Vagina (tissue), 2 donors: Measurements from ENCODE around the gene CORIN.

ENCODE experiments used
- POLR2A ChIP-seq, 2 donors: fragments of 450-650 bp; IDR thresholded peaks; one replicate each; pipeline ENCODE4 v1.6.1; 2017; ENCODE audit warnings: antibody characterized with exemption in 2 of 2, mild to moderate bottlenecking in 2 of 2, moderate library complexity in 2 of 2
- POLR2AphosphoS5 ChIP-seq, 2 donors: sonication (generic); formaldehyde crosslinking; IDR thresholded peaks; one replicate each; pipeline ENCODE4 v1.9.0; 2017; ENCODE audit warnings: antibody characterized with exemption in 2 of 2, mild to moderate bottlenecking in 2 of 2, low read depth in 1 of 2; ENCODE audit not compliant: insufficient read depth in 1 of 2
- TF ChIP-seq, protein P1 (sequence below), 3 experiments: fragments of 450-650 bp in 2 of 3; fragments of 200-600 bp in 1 of 3; sonication (generic) in 1 of 3; IDR thresholded peaks; one replicate each; pipeline ENCODE4 v1.5.1; 2017 to 2019; ENCODE audit warnings: antibody characterized with exemption in 3 of 3, mild to moderate bottlenecking in 2 of 3, moderate library complexity in 2 of 3

DNA sequence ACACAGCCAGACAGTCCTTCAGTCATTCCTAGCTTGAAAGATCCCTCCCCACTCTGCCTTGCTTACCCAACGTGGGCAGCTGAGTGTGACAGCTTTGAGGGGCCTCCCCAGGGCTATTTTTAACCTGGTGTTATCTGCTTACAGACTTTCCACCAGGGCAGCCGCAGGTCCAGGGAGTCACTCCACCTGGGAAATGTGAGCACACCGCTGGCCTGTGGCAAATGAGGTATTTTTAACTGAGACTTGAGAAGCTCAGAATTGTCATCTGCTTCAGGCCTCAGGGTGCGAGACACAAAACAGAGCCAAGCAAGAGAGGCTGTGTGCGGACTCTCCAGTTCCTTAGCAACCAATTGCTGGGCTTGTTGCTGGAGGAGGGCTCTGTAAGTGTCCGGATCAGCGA is 13.0 kb downstream of the CORIN start:
- no peak for TF ChIP-seq POLR2A (IDR thresholded peaks at IDR 0.05)
- TF ChIP-seq, protein P1, sequence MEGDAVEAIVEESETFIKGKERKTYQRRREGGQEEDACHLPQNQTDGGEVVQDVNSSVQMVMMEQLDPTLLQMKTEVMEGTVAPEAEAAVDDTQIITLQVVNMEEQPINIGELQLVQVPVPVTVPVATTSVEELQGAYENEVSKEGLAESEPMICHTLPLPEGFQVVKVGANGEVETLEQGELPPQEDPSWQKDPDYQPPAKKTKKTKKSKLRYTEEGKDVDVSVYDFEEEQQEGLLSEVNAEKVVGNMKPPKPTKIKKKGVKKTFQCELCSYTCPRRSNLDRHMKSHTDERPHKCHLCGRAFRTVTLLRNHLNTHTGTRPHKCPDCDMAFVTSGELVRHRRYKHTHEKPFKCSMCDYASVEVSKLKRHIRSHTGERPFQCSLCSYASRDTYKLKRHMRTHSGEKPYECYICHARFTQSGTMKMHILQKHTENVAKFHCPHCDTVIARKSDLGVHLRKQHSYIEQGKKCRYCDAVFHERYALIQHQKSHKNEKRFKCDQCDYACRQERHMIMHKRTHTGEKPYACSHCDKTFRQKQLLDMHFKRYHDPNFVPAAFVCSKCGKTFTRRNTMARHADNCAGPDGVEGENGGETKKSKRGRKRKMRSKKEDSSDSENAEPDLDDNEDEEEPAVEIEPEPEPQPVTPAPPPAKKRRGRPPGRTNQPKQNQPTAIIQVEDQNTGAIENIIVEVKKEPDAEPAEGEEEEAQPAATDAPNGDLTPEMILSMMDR (IDR thresholded peaks at IDR 0.05): no peak
- no peak for TF ChIP-seq POLR2AphosphoS5 (IDR thresholded peaks at IDR 0.05; ENCODE audit: insufficient read depth in 1 of 2, low read depth in 1 of 2)
